Fibroblast of lung (primary cell): Measurements from ENCODE around the gene CALHM3. TPM values are rescaled to one million over a fixed set of nuclear protein-coding genes. Genes with fewer than 3 reads are reported as not detected.

Experiments
- DNase-seq, 2 donors: peaks; one replicate each; pipeline versions ENCODE4 v3.0.0 to v3.0.0-alpha.2; 2010; ENCODE audit warnings: low read depth in 2 of 2
- H2AFZ ChIP-seq: 2 replicates; pipeline ENCODE4 v1.5.1; 2012; ENCODE audit warnings: low read length, control low read depth, inconsistent platforms
- H3K27ac ChIP-seq: 2 replicates; pipeline ENCODE4 v1.5.1; 2011; ENCODE audit warnings: low read length, control low read depth; ENCODE audit not compliant: insufficient read depth
- H3K27me3 ChIP-seq: 2 replicates; pipeline ENCODE4 v1.5.1; 2011; ENCODE audit warnings: mild to moderate bottlenecking, low read length; ENCODE audit not compliant: control insufficient read depth, insufficient read depth
- H3K36me3 ChIP-seq: 2 replicates; pipeline ENCODE4 v1.5.1; 2011; ENCODE audit warnings: low read length; ENCODE audit not compliant: control insufficient read depth, insufficient read depth
- H3K4me1 ChIP-seq: 2 replicates; pipeline ENCODE4 v1.5.1; 2011; ENCODE audit warnings: low read length; ENCODE audit not compliant: control insufficient read depth, insufficient read depth; ENCODE audit errors: extremely low read depth
- H3K4me2 ChIP-seq: 2 replicates; pipeline ENCODE4 v1.5.1; 2011; ENCODE audit warnings: low read length, control low read depth; ENCODE audit not compliant: insufficient read depth; ENCODE audit errors: extremely low read depth
- H3K4me3 ChIP-seq, 4 experiments: fragments of 200-600 bp in 1 of 4; sonication (generic) in 1 of 4; replicated peaks in 1 of 4; 2 replicates each; pipeline ENCODE4 v1.5.1; 2011 to 2016; ENCODE audit warnings: low read length in 4 of 4, low read depth in 3 of 4, mild to moderate bottlenecking in 3 of 4, control low read depth in 2 of 4, inconsistent platforms in 1 of 4, mixed read lengths in 1 of 4; ENCODE audit not compliant: insufficient read depth in 1 of 4; ENCODE audit errors: control extremely low read depth in 1 of 4
- H3K79me2 ChIP-seq: 2 replicates; pipeline ENCODE4 v1.5.1; 2012; ENCODE audit warnings: mild to moderate bottlenecking, low read length, inconsistent platforms; ENCODE audit not compliant: control insufficient read depth, insufficient read depth
- H3K9ac ChIP-seq: 2 replicates; pipeline ENCODE4 v1.5.1; 2011; ENCODE audit warnings: mild to moderate bottlenecking, low read length, control low read depth; ENCODE audit not compliant: insufficient read depth
- H3K9me3 ChIP-seq: 2 replicates; pipeline ENCODE4 v1.5.1; 2012; ENCODE audit warnings: low read depth, low read length; ENCODE audit not compliant: control insufficient read depth, insufficient read depth
- H4K20me1 ChIP-seq: 2 replicates; pipeline ENCODE4 v1.5.1; 2011; ENCODE audit warnings: low read length; ENCODE audit not compliant: control insufficient read depth, insufficient read depth; ENCODE audit errors: extremely low read depth
- CTCF ChIP-seq, 2 donors: IDR thresholded peaks in 1 of 2; conservative IDR thresholded peaks in 1 of 2; 1 replicate in 1 of 2; 2 replicates in 1 of 2; pipeline ENCODE4 v1.5.1; 2011 to 2012; ENCODE audit warnings: low read length in 2 of 2, control low read depth in 1 of 2, inconsistent platforms in 1 of 2, low read depth in 1 of 2, mild to moderate bottlenecking in 1 of 2
- EZH2 ChIP-seq: IDR thresholded peaks from 2 replicates; pipeline ENCODE4 v1.5.1; 2012; ENCODE audit warnings: low read length, control low read depth, mild to moderate bottlenecking; ENCODE audit errors: missing control alignments
- polyA plus RNA-seq, 2 donors: library from polyadenylated mRNA; depleted of rRNA in 1 of 2; stranded (reverse) in 1 of 2; unstranded in 1 of 2; fragments of >200 nt; gene quantifications; 2 replicates each; pipeline ENCODE4 v1.2.1, GENCODE V29; 2011 to 2012; ENCODE audit warnings: missing spikeins in 1 of 2
- total RNA-seq: library from RNA; depleted of rRNA; stranded (reverse); fragments of >200 nt; gene quantifications from 2 replicates; pipeline ENCODE4 v1.2.1, GENCODE V29; 2014

The CALHM3 gene
- total and polyA plus RNA-seq, 2 donors (not counting 1 experiment from before 2014, with no cell fraction given), result not detected

GRCh38 chr10:103472005-103472404 is 7.0 kb downstream of the CALHM3 start:
- TF ChIP-seq EZH2, result no peak
- TF ChIP-seq CTCF (conservative IDR thresholded peaks at IDR 0.05 in 1 of 2, IDR thresholded peaks at IDR 0.05 in 1 of 2; ENCODE audit: low read depth in 1 of 2, low read length in 2 of 2), result no peak
- no peak for DNase-seq
- no peaks in the 10 kb centered on the region for H3K27me3 ChIP-seq
- H3K9ac ChIP-seq, result no peak overlapping the region
- H4K20me1 ChIP-seq, result no peaks in the 10 kb centered on the region
- no peaks in the 10 kb centered on the region for H3K36me3 ChIP-seq
- H3K4me2 ChIP-seq, result no peak overlapping the region
- H2AFZ ChIP-seq, result no peak overlapping the region
- H3K27ac ChIP-seq, result no peak overlapping the region
- H3K79me2 ChIP-seq, result no peaks in the 10 kb centered on the region
- peaks cover 2% of the 10 kb centered on the region for H3K4me1 ChIP-seq
- H3K4me3 ChIP-seq, result no peak overlapping the region
- H3K9me3 ChIP-seq, result no peaks in the 10 kb centered on the region

- Histone ChIP-seq H3K9ac (no peak overlapping the region), H3K27ac (no peak overlapping the region), H3K4me2 (no peak overlapping the region), H2AFZ (no peak overlapping the region), H4K20me1 (no peaks in the 10 kb centered on the region), H3K9me3 (no peaks in the 10 kb centered on the region), H3K4me1 (peaks cover 2% of the 10 kb centered on the region), H3K27me3 (no peaks in the 10 kb centered on the region), H3K79me2 (no peaks in the 10 kb centered on the region), H3K36me3 (no peaks in the 10 kb centered on the region), H3K4me3 (no peak overlapping the region)
- DNase-seq, result peak in 1 of 2 donors; percentile 62
- no peak for TF ChIP-seq CTCF (conservative IDR thresholded peaks at IDR 0.05 in 1 of 2, IDR thresholded peaks at IDR 0.05 in 1 of 2; ENCODE audit: low read depth in 1 of 2, low read length in 2 of 2)
- TF ChIP-seq EZH2, result no peak
Measured at GRCh38 chr10:103470761-103471653, 8.0 kb downstream of the CALHM3 start.

GRCh38 chr10:103469201-103469600 is 9.8 kb downstream of the CALHM3 start:
- TF ChIP-seq CTCF (conservative IDR thresholded peaks at IDR 0.05 in 1 of 2, IDR thresholded peaks at IDR 0.05 in 1 of 2; ENCODE audit: low read depth in 1 of 2, low read length in 2 of 2) (no peak), EZH2 (no peak)
- DNase-seq, result no peak

More at GRCh38 chr10:103469201-103469600, 9.8 kb downstream of the CALHM3 start:
- no peaks in the 10 kb centered on the region for H3K9me3 ChIP-seq
- no peak overlapping the region for H3K9ac ChIP-seq
- no peak overlapping the region for H2AFZ ChIP-seq
- no peaks in the 10 kb centered on the region for H4K20me1 ChIP-seq
- H3K4me3 ChIP-seq, result no peak overlapping the region
- peaks cover 2% of the 10 kb centered on the region for H3K4me1 ChIP-seq
- H3K27ac ChIP-seq, result no peak overlapping the region
- H3K36me3 ChIP-seq, result no peaks in the 10 kb centered on the region
- no peaks in the 10 kb centered on the region for H3K79me2 ChIP-seq
- H3K27me3 ChIP-seq, result no peaks in the 10 kb centered on the region
- H3K4me2 ChIP-seq, result no peak overlapping the region
